OCI-LY1 (cell line): ENCODE measurements around the gene PI4KA.

Experiments used
- CTCF ChIP-seq: fragments of 200-600 bp; sonication (generic), shearing (Covaris generic); IDR thresholded peaks from 2 replicates; pipeline ENCODE4 v1.5.1; 2017; ENCODE audit warnings: mild to moderate bottlenecking, antibody characterized with exemption, low read length, moderate library complexity, mixed read lengths
- EZH2 ChIP-seq: fragments of 200-600 bp; sonication (generic), shearing (Covaris generic); IDR thresholded peaks from 2 replicates; pipeline ENCODE4 v1.8.0; 2017; ENCODE audit warnings: borderline replicate concordance, mixed run types, mild to moderate bottlenecking, antibody characterized with exemption, low read length, moderate library complexity, mixed read lengths

- TF ChIP-seq CTCF: no peak
- no peak for TF ChIP-seq EZH2
Observed at GRCh38 chr22:20858615-20859416, at the start of gene PI4KA, which contains the start of gene SNAP29.
